NCI-H1930 (cell line): ENCODE data around the gene TMEM19.

Experiments used
- DNase-seq, 2 experiments: peaks; one replicate each; lab custom pipeline; 2025; lab: John Stamatoyannopoulos, UW

TMEM19 gene

GRCh38 chr12:71718611-71719010 lies 32.7 kb downstream of the TMEM19 start:
- DNase-seq = no peak

GRCh38 chr12:71719647-71720370 lies 33.9 kb downstream of the TMEM19 start:
- DNase-seq = no peak

DNA sequence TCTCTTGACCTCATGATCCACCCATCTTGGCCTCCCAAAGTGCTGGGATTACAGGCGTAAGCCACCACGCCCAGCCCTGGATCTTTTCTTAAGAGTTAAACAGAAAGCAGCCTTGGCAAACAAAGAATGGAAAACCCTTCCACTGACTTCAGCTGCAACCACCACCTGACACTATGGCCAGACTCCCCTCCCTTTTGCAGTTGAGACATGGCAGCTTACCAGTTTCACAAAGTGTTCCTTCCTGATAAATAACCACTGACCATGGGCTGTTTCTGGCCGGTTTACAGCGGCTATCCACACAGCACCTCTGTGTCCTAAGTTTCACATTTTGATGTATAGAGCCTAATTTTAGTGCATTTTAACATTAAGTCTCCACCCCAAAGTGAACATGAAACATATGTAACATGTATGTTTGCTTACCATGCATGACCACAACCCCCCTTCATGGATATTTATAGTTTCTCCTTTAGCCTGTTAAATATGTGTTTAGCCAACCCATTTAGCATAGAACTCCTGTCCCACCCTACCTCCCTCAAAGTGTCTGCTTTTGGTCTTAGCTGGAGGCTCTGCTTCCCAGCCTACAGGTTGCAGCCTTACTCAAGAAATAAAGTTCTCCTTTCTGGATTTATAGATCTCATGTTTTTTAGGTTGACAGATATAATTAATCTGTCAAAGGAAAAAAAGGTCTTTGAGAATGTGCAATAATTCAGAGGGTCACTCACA lies 36.1 kb downstream of the TMEM19 start:
- no peak for DNase-seq

- no peak for DNase-seq
Measured at GRCh38 chr12:71725011-71725410, 39.1 kb downstream of the TMEM19 start.

DNA sequence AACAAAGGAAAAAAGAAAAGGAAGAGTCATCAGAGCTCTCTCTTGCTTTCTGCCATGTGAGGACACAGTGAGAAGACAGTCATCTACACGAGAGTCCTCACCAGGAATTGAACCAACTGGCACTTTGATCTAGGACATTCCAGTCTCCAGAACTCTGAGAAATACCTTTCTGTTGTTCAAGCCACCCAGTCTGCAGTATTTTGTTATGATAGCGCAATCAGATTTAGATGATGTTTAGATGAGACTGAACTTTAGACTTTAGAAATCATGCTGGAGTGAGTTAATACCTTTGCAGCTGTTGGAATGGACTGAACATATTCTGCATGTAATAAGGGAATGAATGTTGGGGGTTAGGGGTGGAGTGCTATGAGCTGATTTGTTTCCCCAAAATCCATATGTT lies 40.7 kb downstream of the TMEM19 start:
- DNase-seq = no peak

DNA sequence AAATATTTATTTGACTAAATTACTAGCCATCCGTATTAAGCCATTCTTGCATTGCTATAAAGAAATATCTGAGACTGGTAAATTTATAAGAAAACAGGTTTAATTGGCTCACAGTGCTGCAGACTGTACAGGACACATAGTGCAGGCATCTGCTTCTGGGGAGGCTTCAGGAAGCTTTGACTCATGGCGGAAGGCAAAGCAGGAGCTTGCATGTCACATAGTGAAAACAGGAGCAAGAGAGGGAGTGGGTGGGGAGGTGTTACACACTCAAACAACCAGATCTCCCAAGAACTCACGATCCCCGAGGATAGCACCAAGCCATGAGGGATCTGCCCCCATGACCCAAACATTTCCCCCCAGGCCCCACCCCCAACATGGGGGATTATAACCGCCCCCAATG lies 42.1 kb downstream of the TMEM19 start:
- DNase-seq = no peak

DNA sequence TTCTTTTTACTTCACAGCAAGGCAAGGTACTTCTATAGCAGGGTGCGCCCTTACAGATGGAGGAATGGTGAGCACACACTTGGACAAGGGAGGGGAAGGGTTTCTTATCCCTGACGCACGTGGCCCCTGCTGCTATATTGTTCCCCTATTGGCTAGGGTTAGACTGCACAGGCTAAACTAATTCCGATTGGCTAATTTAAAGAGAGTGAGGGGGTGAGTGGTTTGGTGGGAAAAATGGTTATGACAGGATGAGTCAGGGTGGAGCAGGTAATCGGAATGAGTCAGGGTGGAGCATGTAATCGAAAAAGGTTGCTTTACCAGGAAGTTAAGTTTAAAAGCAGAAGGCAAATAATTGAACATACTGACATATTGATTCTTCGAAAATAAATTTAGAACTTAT lies 45.1 kb downstream of the TMEM19 start:
- DNase-seq = no peak

DNA sequence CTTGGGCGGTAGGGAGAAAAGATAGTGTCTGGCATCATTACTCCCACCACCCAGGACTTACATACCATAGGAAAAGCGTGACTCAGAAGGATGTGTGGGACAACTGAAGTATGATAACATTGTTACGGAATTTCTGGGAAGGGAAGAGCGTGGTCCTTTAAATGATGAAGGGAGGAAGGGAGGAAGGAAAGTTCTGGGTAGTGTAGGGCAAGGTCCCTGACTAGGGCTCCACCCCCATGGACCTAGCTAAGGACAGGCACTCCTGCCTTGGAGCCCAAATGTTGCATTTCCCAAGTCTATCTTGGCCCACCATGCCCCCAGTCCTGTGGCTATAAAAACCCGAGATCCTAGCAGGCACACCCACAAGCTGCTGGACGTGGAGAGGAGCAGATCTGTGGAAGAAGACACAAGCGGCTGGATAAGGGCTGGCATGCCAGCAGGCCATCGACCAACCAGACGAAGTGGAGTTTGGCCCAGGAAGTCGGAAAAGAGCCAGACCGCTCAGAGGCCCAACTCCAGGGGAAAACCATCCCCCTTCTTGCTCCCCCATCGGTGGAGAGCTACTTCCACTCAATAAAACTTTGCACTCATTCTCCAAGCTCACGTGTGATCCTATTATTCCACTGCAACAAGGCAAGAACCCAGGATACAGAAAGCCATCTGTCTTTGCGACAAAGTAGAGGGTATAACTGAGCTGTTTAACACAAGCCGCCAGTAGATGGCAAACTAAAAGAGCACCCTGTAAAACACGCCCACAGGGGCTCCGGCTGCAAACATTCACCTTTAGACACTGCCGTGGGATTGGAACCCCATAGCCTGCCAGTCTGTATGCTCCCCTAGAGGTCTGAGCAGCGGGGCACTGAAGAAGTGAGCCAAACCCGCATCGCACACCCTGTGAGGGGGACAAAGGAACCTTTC lies 45.8 kb downstream of the TMEM19 start:
- DNase-seq = no peak

DNA sequence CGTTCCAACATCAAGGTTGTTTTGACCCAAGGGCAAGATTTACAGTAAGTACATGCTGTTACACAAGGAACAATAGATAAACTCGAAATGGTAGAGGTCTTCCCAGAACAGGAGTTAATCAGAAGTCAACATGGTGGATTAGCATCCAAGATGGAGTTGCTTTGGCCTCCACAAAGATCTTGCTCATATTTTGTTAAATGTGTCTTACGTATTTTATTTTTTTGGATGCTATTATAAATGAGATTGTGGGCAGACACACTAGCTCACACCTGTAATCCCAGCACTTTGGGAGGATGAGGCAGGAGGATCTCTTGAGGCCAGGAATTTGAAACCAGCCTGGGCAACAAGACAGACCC lies 46.5 kb downstream of the TMEM19 start:
- no peak for DNase-seq

GRCh38 chr12:71737197-71737596 lies 51.3 kb downstream of the TMEM19 start:
- DNase-seq = no peak

DNA sequence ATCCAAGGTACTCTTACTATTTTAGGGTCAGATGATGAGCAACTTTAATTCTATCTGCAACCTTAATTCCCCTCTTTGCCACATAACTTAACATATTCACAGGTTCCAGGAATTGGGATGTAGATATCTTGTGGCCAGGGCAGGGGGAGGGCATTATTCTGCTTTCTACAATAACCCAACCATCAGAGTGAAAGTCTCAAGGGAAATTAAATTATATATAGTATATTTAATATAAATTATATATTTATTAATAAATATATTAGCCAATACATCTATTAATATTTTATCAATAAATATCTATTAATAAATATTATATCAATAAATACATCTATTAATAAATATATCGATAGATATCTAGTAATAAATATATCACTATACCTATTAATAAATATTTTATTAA lies 57.1 kb downstream of the TMEM19 start:
- DNase-seq = no peak

DNA sequence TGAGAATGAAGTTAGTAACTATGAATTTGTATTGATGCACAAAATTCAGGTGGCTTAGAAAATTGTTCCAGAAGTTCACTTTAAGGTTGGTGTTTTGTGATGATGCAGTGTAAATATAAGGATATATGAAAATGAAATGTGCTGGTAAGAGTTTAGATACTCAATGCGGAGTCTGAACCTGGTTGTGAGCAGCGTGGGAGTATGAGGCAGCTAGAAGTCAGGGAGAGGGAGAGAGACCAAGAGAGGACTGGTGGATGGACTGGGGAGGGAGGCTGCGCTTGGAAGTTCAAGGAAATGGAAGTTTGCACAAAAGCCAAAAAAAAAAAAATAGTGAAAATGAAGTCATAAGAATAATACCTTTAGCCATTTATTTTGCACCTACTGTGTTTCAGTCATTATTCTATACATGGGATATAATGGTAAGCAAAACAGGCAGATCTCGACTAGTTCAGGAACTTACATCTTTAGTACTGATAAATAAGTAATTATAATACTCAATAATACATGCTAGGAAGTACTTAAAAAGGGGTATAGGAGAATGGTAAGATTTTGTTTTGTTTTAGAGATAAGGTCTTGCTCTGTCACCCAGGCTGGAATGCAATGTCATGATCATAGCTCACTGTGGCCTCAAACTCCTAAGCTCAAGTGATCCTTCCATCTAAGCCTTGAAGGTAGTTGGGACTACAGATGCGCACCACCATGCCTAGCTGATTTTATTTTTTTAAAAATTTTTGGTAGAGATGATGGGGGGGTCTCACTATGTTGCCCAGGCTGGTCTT lies 58.8 kb downstream of the TMEM19 start:
- no peak for DNase-seq

DNA sequence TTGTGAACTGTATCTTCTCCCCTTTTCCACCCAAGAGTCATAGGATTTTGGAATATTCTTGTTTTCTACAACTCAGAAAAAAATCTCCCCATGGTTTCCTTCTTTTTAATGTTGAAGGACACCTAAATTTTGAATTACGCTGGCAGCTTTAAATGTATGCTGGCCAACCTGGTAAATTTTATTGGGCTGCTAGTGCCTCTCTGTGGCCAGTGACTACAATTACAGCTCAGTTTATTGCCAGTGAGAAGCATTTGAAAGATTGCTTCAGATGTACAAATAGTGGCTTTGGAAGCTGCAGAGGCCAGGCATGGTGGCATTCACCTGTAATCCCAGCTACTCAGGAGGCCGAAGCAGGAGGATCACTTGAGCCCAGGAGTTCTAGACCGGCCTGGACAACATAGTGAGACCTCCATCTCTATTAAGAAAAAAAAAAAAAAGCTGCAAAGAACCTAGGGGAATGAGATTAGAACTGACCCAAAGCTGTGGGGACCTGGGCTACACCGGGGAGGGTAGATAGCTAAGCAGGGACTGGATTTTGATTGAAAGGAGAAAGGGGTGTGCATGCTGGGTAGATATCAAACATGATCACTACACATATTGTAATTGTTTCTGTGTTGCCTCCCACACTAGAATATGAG lies 61.2 kb downstream of the TMEM19 start:
- peak; percentile 29 to 46 for DNase-seq

- DNase-seq = no peak
Measured at GRCh38 chr12:71748081-71748850, 62.4 kb downstream of the TMEM19 start.

DNA sequence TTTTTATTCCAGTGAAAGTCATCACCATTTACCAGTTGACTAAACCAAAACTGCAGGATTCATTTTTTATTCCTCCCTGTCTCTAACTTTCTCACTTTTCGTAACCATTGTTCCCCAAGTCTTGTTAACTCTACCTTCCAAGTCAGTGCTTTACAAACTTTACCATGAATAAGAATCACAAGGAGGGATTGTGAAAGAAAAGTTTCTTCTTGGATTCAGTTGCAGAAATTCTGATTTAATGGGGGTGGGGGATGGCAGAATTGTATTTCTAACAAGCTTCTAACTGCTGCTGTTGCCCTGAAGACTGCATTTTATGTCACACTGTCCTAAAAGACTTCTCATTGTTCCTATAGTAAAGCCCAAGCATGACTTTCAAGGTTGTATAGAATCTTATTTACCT lies 63.8 kb downstream of the TMEM19 start:
- no peak for DNase-seq

DNA sequence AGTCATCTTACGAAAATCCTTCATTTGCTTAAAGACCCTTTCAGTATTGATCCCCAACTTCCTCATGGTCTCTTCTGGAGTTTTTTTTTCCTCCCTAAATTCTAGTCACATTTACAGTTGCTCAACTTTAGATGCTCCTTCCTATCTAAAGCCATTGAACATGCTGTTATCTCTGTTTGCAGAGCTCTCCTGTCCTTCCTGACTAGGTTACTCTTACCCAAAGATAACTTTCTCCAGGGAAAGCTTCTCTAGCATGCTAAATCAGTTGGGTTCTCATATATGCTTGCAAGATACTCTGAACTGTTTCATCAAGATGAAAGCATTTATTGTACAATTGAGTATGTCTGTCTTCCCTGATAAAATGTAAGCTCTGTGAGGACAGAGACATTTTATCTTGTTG lies 67.0 kb downstream of the TMEM19 start:
- DNase-seq = no peak
